Astrocyte (in vitro differentiated cells and primary cell): Measurements from ENCODE around the gene SARS1. TPM values are rescaled to one million over a fixed set of nuclear protein-coding genes. Genes with fewer than 3 reads are reported as not detected.

Experiments used
- DNase-seq: peaks from one replicate; pipeline ENCODE4 v3.0.0-alpha.2; 2010; ENCODE audit warnings: low read depth
- FAIRE-seq: peaks from 2 replicates; lab custom pipeline; 2011; peaks lifted over from hg19 to GRCh38; lab: Jason Lieb, UNC
- H2AFZ ChIP-seq: 2 replicates; pipeline ENCODE4 v1.6.0; 2012; ENCODE audit warnings: low read depth, low read length, inconsistent platforms
- H3K27ac ChIP-seq: 2 replicates; pipeline ENCODE4 v1.5.1; 2011; ENCODE audit warnings: low read depth, low read length, inconsistent platforms
- H3K27me3 ChIP-seq: 2 replicates; pipeline ENCODE4 v1.6.0; 2011; ENCODE audit warnings: low read length, inconsistent platforms; ENCODE audit not compliant: insufficient read depth
- H3K36me3 ChIP-seq: 2 replicates; pipeline ENCODE4 v1.5.1; 2011; ENCODE audit warnings: low read length, inconsistent platforms; ENCODE audit not compliant: insufficient read depth
- H3K4me1 ChIP-seq: 2 replicates; pipeline ENCODE4 v1.5.1; 2011; ENCODE audit warnings: low read length, inconsistent platforms; ENCODE audit not compliant: insufficient read depth
- H3K4me2 ChIP-seq: 2 replicates; pipeline ENCODE4 v1.6.0; 2012; ENCODE audit warnings: low read length, inconsistent platforms
- H3K4me3 ChIP-seq: 2 replicates; pipeline ENCODE4 v1.5.1; 2011; ENCODE audit warnings: low read depth, mild to moderate bottlenecking, low read length, inconsistent platforms; ENCODE audit not compliant: insufficient read depth
- H3K79me2 ChIP-seq: 2 replicates; pipeline ENCODE4 v1.6.0; 2012; ENCODE audit warnings: mild to moderate bottlenecking, low read length, inconsistent platforms; ENCODE audit not compliant: insufficient read depth
- H3K9ac ChIP-seq: 2 replicates; pipeline ENCODE4 v1.6.0; 2012; ENCODE audit warnings: mild to moderate bottlenecking, low read length, inconsistent platforms
- H3K9me3 ChIP-seq: 2 replicates; pipeline ENCODE4 v1.5.1; 2012; ENCODE audit warnings: low read depth, mild to moderate bottlenecking, low read length, inconsistent platforms; ENCODE audit not compliant: insufficient read depth
- H4K20me1 ChIP-seq: 2 replicates; pipeline ENCODE4 v1.6.0; 2012; ENCODE audit warnings: low read length, inconsistent platforms; ENCODE audit not compliant: insufficient read depth
- H3K27ac Mint-ChIP-seq: one replicate; pipeline ENCODE4 v1.8.0; 2021; ENCODE audit warnings: mild to moderate bottlenecking, mixed read lengths; ENCODE audit not compliant: unreplicated experiment
- H3K27me3 Mint-ChIP-seq: one replicate; pipeline ENCODE4 v1.8.0; 2021; ENCODE audit warnings: low read depth, mixed read lengths; ENCODE audit not compliant: unreplicated experiment
- H3K36me3 Mint-ChIP-seq: one replicate; pipeline ENCODE4 v1.8.0; 2021; ENCODE audit warnings: low read depth, mixed read lengths; ENCODE audit not compliant: unreplicated experiment
- H3K4me1 Mint-ChIP-seq: one replicate; pipeline ENCODE4 v1.8.0; 2021; ENCODE audit warnings: low read depth, mixed read lengths; ENCODE audit not compliant: unreplicated experiment
- H3K4me3 Mint-ChIP-seq: one replicate; pipeline ENCODE4 v1.8.0; 2021; ENCODE audit warnings: mild to moderate bottlenecking, moderate library complexity, mixed read lengths; ENCODE audit not compliant: unreplicated experiment
- H3K9me3 Mint-ChIP-seq: one replicate; pipeline ENCODE4 v1.8.0; 2021; ENCODE audit warnings: mild to moderate bottlenecking, mixed read lengths; ENCODE audit not compliant: unreplicated experiment
- CTCF ChIP-seq: IDR thresholded peaks from 2 replicates; pipeline ENCODE4 v1.5.1; 2011; ENCODE audit warnings: low read depth, mild to moderate bottlenecking, inconsistent platforms, low read length, moderate library complexity; ENCODE audit not compliant: insufficient read depth
- EZH2 ChIP-seq: IDR thresholded peaks from 2 replicates; pipeline ENCODE4 v1.6.1; 2012; ENCODE audit warnings: mild to moderate bottlenecking, low read length, inconsistent platforms; ENCODE audit not compliant: insufficient read depth
- total RNA-seq: library from RNA; stranded (reverse); gene quantifications from 2 replicates; pipeline ENCODE4 v1.2.1, GENCODE V29; 2021

Gene SARS1
- total RNA-seq, 1 donor from 2014 or later: 355 TPM

- Histone ChIP-seq H3K9me3 (peaks cover 6% of the 10 kb centered on the region), H4K20me1 (no peaks in the 10 kb centered on the region), H3K27me3 (no peaks in the 10 kb centered on the region), H3K9ac (no peak overlapping the region), H2AFZ (no peak overlapping the region), H3K79me2 (no peaks in the 10 kb centered on the region), H3K4me1 (peaks cover 6% of the 10 kb centered on the region), H3K4me3 (no peak overlapping the region), H3K36me3 (no peaks in the 10 kb centered on the region), H3K27ac (no peak overlapping the region), H3K4me2 (no peak overlapping the region)
- DNase-seq (no peak), FAIRE-seq (no peak)
- Mint-ChIP-seq H3K36me3 (peaks cover 15% of the 10 kb centered on the region), H3K27ac (no peak overlapping the region), H3K9me3 (peaks cover 2% of the 10 kb centered on the region), H3K4me1 (peaks cover 3% of the 10 kb centered on the region), H3K27me3 (peaks cover 3% of the 10 kb centered on the region), H3K4me3 (no peak overlapping the region)
- TF ChIP-seq EZH2 (no peak), CTCF (no peak)
Measured at GRCh38 chr1:109265741-109266330, 52.1 kb downstream of the SARS1 start.

- DNase-seq (peak; percentile 90), FAIRE-seq (no peak)
- no peak overlapping the region for H3K27ac Mint-ChIP-seq
- Histone ChIP-seq H4K20me1 (no peaks in the 10 kb centered on the region), H3K4me2 (peak overlapping the region; percentile 24), H3K27me3 (no peaks in the 10 kb centered on the region), H3K36me3 (no peaks in the 10 kb centered on the region), H3K9me3 (peaks cover 6% of the 10 kb centered on the region), H3K9ac (no peak overlapping the region), H3K27ac (peak overlapping the region; percentile 40), H3K4me3 (no peak overlapping the region), H3K4me1 (peaks cover 6% of the 10 kb centered on the region), H2AFZ (no peak overlapping the region), H3K79me2 (no peaks in the 10 kb centered on the region)
- H3K4me1 Mint-ChIP-seq: peaks cover 3% of the 10 kb centered on the region
- H3K4me3 Mint-ChIP-seq: no peak overlapping the region
- peaks cover 16% of the 10 kb centered on the region for H3K36me3 Mint-ChIP-seq
- H3K9me3 Mint-ChIP-seq: peaks cover 2% of the 10 kb centered on the region
- peaks cover 1% of the 10 kb centered on the region for H3K27me3 Mint-ChIP-seq
- TF ChIP-seq CTCF (no peak), EZH2 (no peak)
Measured at GRCh38 chr1:109266965-109267364, 53.2 kb downstream of the SARS1 start.

- H3K27ac Mint-ChIP-seq: no peak overlapping the region
- no peak overlapping the region for H3K4me3 Mint-ChIP-seq
- H3K79me2 ChIP-seq: no peaks in the 10 kb centered on the region
- H3K4me3 ChIP-seq: no peak overlapping the region
- H3K36me3 Mint-ChIP-seq: peaks cover 16% of the 10 kb centered on the region
- FAIRE-seq (no peak), DNase-seq (peak; percentile 69)
- peaks cover 2% of the 10 kb centered on the region for H3K9me3 Mint-ChIP-seq
- H3K27me3 ChIP-seq: no peaks in the 10 kb centered on the region
- peaks cover 6% of the 10 kb centered on the region for H3K9me3 ChIP-seq
- H3K36me3 ChIP-seq: no peaks in the 10 kb centered on the region
- H3K4me1 ChIP-seq: peaks cover 6% of the 10 kb centered on the region
- no peak overlapping the region for H2AFZ ChIP-seq
- no peak overlapping the region for H3K4me2 ChIP-seq
- H3K27ac ChIP-seq: no peak overlapping the region
- TF ChIP-seq EZH2 (no peak), CTCF (no peak)
- peaks cover 1% of the 10 kb centered on the region for H3K27me3 Mint-ChIP-seq
- no peak overlapping the region for H3K9ac ChIP-seq
- H4K20me1 ChIP-seq: no peaks in the 10 kb centered on the region
- peaks cover 3% of the 10 kb centered on the region for H3K4me1 Mint-ChIP-seq
Measured at GRCh38 chr1:109267743-109268300, 54.1 kb downstream of the SARS1 start.
